ENCODE data around the gene TM4SF18. TPM values are rescaled to one million over a fixed set of nuclear protein-coding genes. Genes with fewer than 3 reads are reported as not detected.

TM4SF18 gene
- total and polyA plus RNA-seq, 2 donors (not counting 1 experiment from before 2014, with no cell fraction given): not detected

DNA sequence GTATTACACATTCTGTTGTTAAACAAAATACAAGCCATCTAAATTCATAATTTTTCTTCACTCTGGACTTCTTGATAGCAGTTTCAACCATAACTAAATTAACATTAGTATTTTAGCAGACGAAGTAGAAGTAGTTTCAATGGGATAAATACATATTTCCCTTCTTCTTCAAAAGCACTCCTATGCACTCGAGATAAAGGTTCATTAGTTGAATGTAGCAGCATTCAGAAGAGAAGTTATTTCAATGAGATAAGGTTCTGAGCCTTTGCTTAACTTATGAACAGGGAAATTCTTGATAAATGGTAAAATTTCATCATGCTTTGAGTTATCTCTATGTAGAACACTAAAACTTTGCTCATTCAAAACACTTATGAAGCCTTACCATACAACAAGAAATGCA is 11.8 kb downstream of the TM4SF18 start:
- Histone ChIP-seq H3K4me2 (replicated peaks; ENCODE audit: low read depth, low read length, poor library complexity, severe bottlenecking) (no peak overlapping the region), H3K79me2 (ENCODE audit: control insufficient read depth, insufficient read depth, low read length) (no peaks in the 10 kb centered on the region), H3K36me3 (replicated peaks in 1 of 2; ENCODE audit: control extremely low read depth in 1 of 2, control insufficient read depth in 1 of 2, extremely low read depth in 1 of 2, insufficient read depth in 2 of 2, low read length in 1 of 2) (no peaks in the 10 kb centered on the region), H3K4me1 (ENCODE audit: control insufficient read depth in 2 of 2, insufficient read depth in 2 of 2, low read length in 2 of 2) (no peaks in the 10 kb centered on the region), H3K27ac (ENCODE audit: low read length in 2 of 2) (no peak overlapping the region), H3K9me3 (ENCODE audit: control extremely low read depth in 1 of 3, control insufficient read depth in 2 of 3, insufficient read depth in 1 of 3, low read length in 2 of 3) (no peaks in the 10 kb centered on the region), H3K27me3 (replicated peaks in 1 of 4; ENCODE audit: control extremely low read depth in 1 of 4, control insufficient read depth in 3 of 4, insufficient read depth in 4 of 4, low read length in 3 of 4) (peaks cover 0 to 2% (median 0%) of the 10 kb centered on the region in 4 experiments), H2AFZ (ENCODE audit: insufficient read depth, low read depth, low read length, poor library complexity, severe bottlenecking) (no peak overlapping the region), H3K4me3 (ENCODE audit: control extremely low read depth in 1 of 5, extremely low read depth in 1 of 5, insufficient read depth in 1 of 5, low read depth in 2 of 5, low read length in 4 of 5) (no peak overlapping the region), H4K20me1 (ENCODE audit: control insufficient read depth, insufficient read depth, low read length, poor library complexity, severe bottlenecking) (no peaks in the 10 kb centered on the region), H3K9ac (ENCODE audit: low read length) (no peak overlapping the region)
- WGBS (ENCODE audit: insufficient coverage): no CpG with 5 or more reads among the region's 2 CpGs
- Mint-ChIP-seq H3K27me3 (peaks cover 22% of the 10 kb centered on the region), H3K27ac (no peak overlapping the region), H3K4me3 (no peak overlapping the region), H3K9me3 (ENCODE audit: insufficient read depth) (no peaks in the 10 kb centered on the region), H3K4me1 (no peaks in the 10 kb centered on the region)
- no peak for ATAC-seq (ENCODE audit: low read depth)
- intact Hi-C loops (cut with micrococcal nuclease): no loop called here
- no peak for DNase-seq
- POLR2A ChIA-PET: no interaction called here
- CTCF ChIA-PET: no interaction called here
- TF ChIP-seq CTCF (IDR thresholded peaks at IDR 0.05) (no peak), EZH2 (IDR thresholded peaks at IDR 0.05; ENCODE audit: borderline replicate concordance, insufficient read depth, low read depth, low read length, poor library complexity, severe bottlenecking) (no peak)

GRCh38 chr3:149321136-149321535 is 12.3 kb downstream of the TM4SF18 start:
- no peak overlapping the region for H2AFZ ChIP-seq (ENCODE audit: insufficient read depth, low read depth, low read length, poor library complexity, severe bottlenecking)
- H3K27me3 ChIP-seq (replicated peaks in 1 of 4; ENCODE audit: control extremely low read depth in 1 of 4, control insufficient read depth in 3 of 4, insufficient read depth in 4 of 4, low read length in 3 of 4): peaks cover 0 to 2% (median 0%) of the 10 kb centered on the region in 4 experiments
- Mint-ChIP-seq H3K4me3 (no peak overlapping the region), H3K9me3 (ENCODE audit: insufficient read depth) (no peaks in the 10 kb centered on the region), H3K27ac (no peak overlapping the region), H3K4me1 (no peaks in the 10 kb centered on the region), H3K27me3 (peaks cover 17% of the 10 kb centered on the region)
- intact Hi-C loops (cut with micrococcal nuclease): no loop called here
- no peaks in the 10 kb centered on the region for H3K79me2 ChIP-seq (ENCODE audit: control insufficient read depth, insufficient read depth, low read length)
- H3K36me3 ChIP-seq (replicated peaks in 1 of 2; ENCODE audit: control extremely low read depth in 1 of 2, control insufficient read depth in 1 of 2, extremely low read depth in 1 of 2, insufficient read depth in 2 of 2, low read length in 1 of 2): no peaks in the 10 kb centered on the region
- no peaks in the 10 kb centered on the region for H3K4me1 ChIP-seq (ENCODE audit: control insufficient read depth in 2 of 2, insufficient read depth in 2 of 2, low read length in 2 of 2)
- ChIA-PET POLR2A (no interaction called here), CTCF (no interaction called here)
- H3K4me3 ChIP-seq (ENCODE audit: control extremely low read depth in 1 of 5, extremely low read depth in 1 of 5, insufficient read depth in 1 of 5, low read depth in 2 of 5, low read length in 4 of 5): no peak overlapping the region
- H3K9ac ChIP-seq (ENCODE audit: low read length): no peak overlapping the region
- TF ChIP-seq CTCF (IDR thresholded peaks at IDR 0.05) (no peak), EZH2 (IDR thresholded peaks at IDR 0.05; ENCODE audit: borderline replicate concordance, insufficient read depth, low read depth, low read length, poor library complexity, severe bottlenecking) (no peak)
- no peak overlapping the region for H3K27ac ChIP-seq (ENCODE audit: low read length in 2 of 2)
- H3K9me3 ChIP-seq (ENCODE audit: control extremely low read depth in 1 of 3, control insufficient read depth in 2 of 3, insufficient read depth in 1 of 3, low read length in 2 of 3): no peaks in the 10 kb centered on the region
- ATAC-seq (ENCODE audit: low read depth) (no peak), DNase-seq (no peak)
- H4K20me1 ChIP-seq (ENCODE audit: control insufficient read depth, insufficient read depth, low read length, poor library complexity, severe bottlenecking): no peaks in the 10 kb centered on the region
- H3K4me2 ChIP-seq (replicated peaks; ENCODE audit: low read depth, low read length, poor library complexity, severe bottlenecking): no peak overlapping the region
